Heart left ventricle (tissue), 16 donors: ENCODE results near the gene LRRC3. TPM values are rescaled to one million over a fixed set of nuclear protein-coding genes. Genes with fewer than 3 reads are reported as not detected.
A peak's percentile ranks its signal among the peaks of the same experiment; 100 is the strongest.

Experiments used
- ATAC-seq, 4 donors: fragments of 200-7000 bp; cut with Tn5 transposase; one replicate each; pipeline ENCODE4 v1.9.1; 2020 to 2022; ENCODE audit warnings: moderate library complexity in 4 of 4, mild to moderate bottlenecking in 3 of 4, moderate number of reproducible peaks in 1 of 4
- DNase-seq, 5 donors: peaks; one replicate each; pipeline ENCODE4 v3.0.0-alpha.2; 2020
- H3K27ac ChIP-seq, 12 donors: fragments of 200-600 bp; sonication (generic) in 4 of 12; one replicate each; pipeline versions ENCODE4 v1.5.0 to v1.8.0; 2016 to 2022; ENCODE audit warnings: mild to moderate bottlenecking in 2 of 12
- H3K27me3 ChIP-seq, 9 donors: fragments of 200-600 bp; sonication (generic) in 2 of 9; one replicate each; pipeline versions ENCODE4 v1.5.1 to v1.8.0; 2016 to 2022; ENCODE audit warnings: mild to moderate bottlenecking in 3 of 9
- H3K36me3 ChIP-seq, 9 donors: fragments of 200-600 bp; sonication (generic) in 2 of 9; one replicate each; pipeline versions ENCODE4 v1.5.0 to v1.8.0; 2018 to 2022; ENCODE audit warnings: mild to moderate bottlenecking in 2 of 9
- H3K4me1 ChIP-seq, 12 donors: fragments of 200-600 bp; sonication (generic) in 4 of 12; one replicate each; pipeline versions ENCODE4 v1.5.0 to v1.8.0; 2016 to 2022; ENCODE audit warnings: mild to moderate bottlenecking in 3 of 12
- H3K4me3 ChIP-seq, 12 donors: fragments of 200-600 bp; sonication (generic) in 4 of 12; one replicate each; pipeline versions ENCODE4 v1.5.0 to v1.8.0; 2017 to 2022; ENCODE audit warnings: mild to moderate bottlenecking in 9 of 12, moderate library complexity in 4 of 12
- H3K9me3 ChIP-seq, 12 donors: fragments of 200-600 bp; sonication (generic) in 4 of 12; one replicate each; pipeline versions ENCODE4 v1.5.0 to v1.8.0; 2016 to 2022; ENCODE audit warnings: mild to moderate bottlenecking in 1 of 12
- CTCF ChIP-seq, 12 donors: fragments of 200-600 bp; sonication (generic) in 4 of 12; IDR thresholded peaks; one replicate each; pipeline versions ENCODE4 v1.5.0 to v1.8.0; 2018 to 2022; ENCODE audit warnings: antibody characterized with exemption in 12 of 12, mild to moderate bottlenecking in 5 of 12
- POLR2A ChIP-seq, 2 donors: fragments of 450-650 bp; IDR thresholded peaks; one replicate each; pipeline ENCODE4 v1.6.1; 2017; ENCODE audit warnings: antibody characterized with exemption in 2 of 2, mild to moderate bottlenecking in 2 of 2, moderate library complexity in 2 of 2
- WGBS, 4 donors: extraction: QIAGEN DNeasy Blood & Tissue Kit in 2 of 4; methylation state at CpG; one replicate each; pipeline versions ENCODE4 v1.1.5 to v1.1.7; 2013 to 2018; 5-methylcytosine and 5-hydroxymethylcytosine counted together
- intact Hi-C, 10 donors: fragments of 100-400 bp; cut with DNase I; formaldehyde crosslinking; loops; one replicate each; pipeline versions ENCODE4 v1.11.1 to v1.14.2; 2022
- polyA plus RNA-seq, 2 donors: library from polyadenylated mRNA; stranded (reverse); fragments of 200-250 nt; gene quantifications; one replicate each; pipeline ENCODE4 v1.2.3, GENCODE V29; 2013
- total RNA-seq, 9 donors: library from RNA; depleted of rRNA in 2 of 9; stranded (reverse); fragments of >200 nt in 2 of 9; fragmentation: NEBNext Ultra II Directional in 3 of 9; extraction: Animal tissue kit (Norgen Biotek cat#: 25700) in 3 of 9; gene quantifications; one replicate each; pipeline versions ENCODE4 v1.1.0 to v1.2.4, GENCODE V29; 2016 to 2023
- donor health status: ischemic (EF 13 %, LVEDD 7.1; RV severe dilation, severe dysfunction).
- donor health status: healthy with polysubstance abuse.
- donor health status: DM: no; HTN: yes; CAD: no.
- donor health status: DM: no; HTN: no; CAD: no.
- donor health status: ischemic (EF 25% LVEDD 6.9; RV normal size, moderate dysfunction).
- donor health status: ischemic (EF 25% LVEDD 5.7; RV mildly dilated, moderate dysfunction).
- donor health status: healthy.
- donor health status: DM: yes; HTN: yes; CAD: no.
- donor health status: ischemic (EF 35%, LVEDD 5.7; RV mildly dilated, moderate dysfunction).
- donor health status: nonischemic (EF 11% LVEDD 7.7; RV severe dilation, severe dysfunction).
- donor health status: DM: yes; HTN: yes; CAD: no.
- donor health status: PGD.
- donor health status: ischemic (EF 29% LVEDD 5.4; RV normal size, mild dysfunction).
- donor health status: nonischemic (EF 23%, LVEDD 6.1; RV moderate dilation, normal function).

LRRC3 gene
- total and polyA plus RNA-seq, 11 donors: 1.4 to 5.8 (median 2.3) TPM

- peak overlapping the region in 5 of 12 donors; percentile 12 to 35 (median 31) for H3K4me3 ChIP-seq
- no peak overlapping the region for H3K27ac ChIP-seq
- no peak for TF ChIP-seq CTCF (IDR thresholded peaks at IDR 0.05)
- TF ChIP-seq POLR2A (IDR thresholded peaks at IDR 0.05): no peak
- peaks cover 0 to 11% (median 0%) of the 10 kb centered on the region in 9 donors for H3K27me3 ChIP-seq
- 66 to 71% (median 69%) methylated on average over 24 to 40 of the region's 40 CpGs for WGBS, 4 donors
- no peaks in the 10 kb centered on the region for H3K4me1 ChIP-seq
- intact Hi-C loops: loop anchor here in 1 of 10 donors (10.0 kb wide), 1 partner anchor 61 kb away; no protein-coding TSS in a partner anchor
- ATAC-seq: peak in 2 of 4 donors; percentile 18 to 59
- DNase-seq: peak in 2 of 5 donors; percentile 22 to 50
- peaks cover 0 to 39% (median 0%) of the 10 kb centered on the region in 9 donors for H3K36me3 ChIP-seq
- H3K9me3 ChIP-seq: peaks cover 0 to 17% (median 8%) of the 10 kb centered on the region in 12 donors
Observed at GRCh38 chr21:44425307-44425894, 29.9 kb upstream of the LRRC3 start.

- Histone ChIP-seq H3K4me1 (no peaks in the 10 kb centered on the region), H3K36me3 (peaks cover 0 to 35% (median 0%) of the 10 kb centered on the region in 9 donors), H3K27me3 (peaks cover 0 to 11% (median 0%) of the 10 kb centered on the region in 9 donors), H3K27ac (no peak overlapping the region), H3K9me3 (peaks cover 0 to 22% (median 9%) of the 10 kb centered on the region in 12 donors), H3K4me3 (peak overlapping the region in 5 of 12 donors; percentile 12 to 35 (median 31))
- no peak for TF ChIP-seq POLR2A (IDR thresholded peaks at IDR 0.05)
- no peak for TF ChIP-seq CTCF (IDR thresholded peaks at IDR 0.05)
- DNase-seq (peak in 2 of 5 donors; percentile 13 to 51), ATAC-seq (no peak)
- 74 to 84% (median 79%) methylated on average over 6 to 13 of the region's 13 CpGs for WGBS, 4 donors
- intact Hi-C loops: loop anchor here in 1 of 10 donors (10.0 kb wide), 1 partner anchor 61 kb away; no protein-coding TSS in a partner anchor
Observed at GRCh38 chr21:44425895-44426662, 29.2 kb upstream of the LRRC3 start.

GRCh38 chr21:44426663-44427191 is 28.6 kb upstream of the LRRC3 start:
- no peak for ATAC-seq
- intact Hi-C loops: loop anchor here in 1 of 10 donors (10.0 kb wide), 1 partner anchor 62 kb away; no protein-coding TSS in a partner anchor
- Histone ChIP-seq H3K4me3 (no peak overlapping the region), H3K4me1 (no peaks in the 10 kb centered on the region), H3K27ac (no peak overlapping the region), H3K36me3 (peaks cover 0 to 33% (median 0%) of the 10 kb centered on the region in 9 donors), H3K9me3 (peaks cover 0 to 28% (median 10%) of the 10 kb centered on the region in 12 donors), H3K27me3 (peaks cover 0 to 11% (median 0%) of the 10 kb centered on the region in 9 donors)
- TF ChIP-seq CTCF (IDR thresholded peaks at IDR 0.05): no peak
- no peak for TF ChIP-seq POLR2A (IDR thresholded peaks at IDR 0.05)
- WGBS, 4 donors: 83 to 93% (median 87%) methylated on average over 11 to 21 of the region's 21 CpGs
- DNase-seq: peak in 1 of 5 donors; percentile 28
